ENCODE data around the gene TPPP.

TPPP gene

DNA sequence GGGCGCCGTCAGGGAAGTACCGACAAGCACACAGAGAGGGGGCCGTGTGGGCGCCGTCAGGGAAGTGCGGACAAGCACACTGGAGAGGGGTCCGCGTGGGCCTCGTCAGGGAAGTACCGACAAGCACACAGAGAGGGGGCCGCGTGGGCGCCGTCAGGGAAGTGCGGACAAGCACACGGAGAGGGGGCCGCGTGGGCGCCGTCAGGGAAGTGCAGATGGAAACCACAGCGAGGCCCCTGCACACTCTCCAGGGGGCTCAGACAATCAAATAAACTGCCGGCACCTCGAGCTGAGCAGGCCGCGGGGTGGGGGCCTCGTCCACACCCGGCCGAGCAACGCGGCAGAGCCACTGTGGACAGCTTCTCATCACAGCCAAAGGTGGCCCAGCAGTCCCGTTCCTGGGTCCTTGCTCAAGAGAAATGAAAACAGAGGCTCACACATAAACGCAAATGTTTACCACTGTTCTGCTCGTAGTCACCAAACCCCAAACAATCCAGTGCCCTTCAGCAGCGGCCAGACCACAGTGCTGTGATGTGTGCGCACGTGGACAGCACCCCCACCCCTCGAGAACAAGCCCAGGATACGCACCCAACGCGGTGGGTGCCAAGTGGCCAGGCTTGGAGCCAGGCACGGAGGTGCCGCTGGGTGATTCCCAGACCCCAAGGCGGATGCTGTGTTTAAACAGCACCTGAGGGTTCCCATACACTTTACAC lies 24.7 kb downstream of the TPPP start:
- no peak for DNase-seq (ENCODE audit: insufficient read length, low spot score)
- FAIRE-seq: no peak

DNA sequence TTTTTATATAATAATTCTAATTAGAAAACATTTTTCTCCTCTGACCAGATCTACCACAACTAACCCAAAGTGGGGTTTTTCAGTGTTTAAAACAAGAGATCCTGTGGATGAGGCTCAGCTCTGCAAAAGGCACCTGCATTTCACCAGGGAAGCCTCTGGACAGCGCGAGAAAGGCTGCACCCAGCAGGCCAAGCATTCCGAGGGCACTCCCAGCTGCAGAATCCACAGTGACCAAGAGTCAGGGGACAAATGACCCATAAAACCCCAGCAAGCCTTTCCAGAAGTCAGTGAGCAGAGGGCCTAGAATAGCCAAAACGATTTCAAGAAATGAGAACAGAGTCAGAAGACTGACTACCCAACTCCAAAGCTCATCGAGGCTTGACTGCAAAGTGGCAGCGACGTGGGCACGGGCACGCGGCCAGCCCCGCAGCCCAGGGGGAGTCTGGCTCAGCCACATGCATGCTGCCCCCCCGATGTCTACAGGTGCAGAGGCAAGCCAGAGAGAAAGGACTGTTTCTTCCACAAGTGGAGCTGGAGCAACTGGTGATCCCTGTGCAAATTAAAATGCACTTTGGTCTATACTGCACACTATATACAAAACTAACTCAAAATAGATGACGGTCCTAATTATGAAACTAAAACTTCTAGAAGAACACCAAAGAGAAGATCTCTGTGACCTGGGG lies 26.2 kb downstream of the TPPP start:
- DNase-seq (ENCODE audit: insufficient read length, low spot score) (no peak), FAIRE-seq (no peak)

DNA sequence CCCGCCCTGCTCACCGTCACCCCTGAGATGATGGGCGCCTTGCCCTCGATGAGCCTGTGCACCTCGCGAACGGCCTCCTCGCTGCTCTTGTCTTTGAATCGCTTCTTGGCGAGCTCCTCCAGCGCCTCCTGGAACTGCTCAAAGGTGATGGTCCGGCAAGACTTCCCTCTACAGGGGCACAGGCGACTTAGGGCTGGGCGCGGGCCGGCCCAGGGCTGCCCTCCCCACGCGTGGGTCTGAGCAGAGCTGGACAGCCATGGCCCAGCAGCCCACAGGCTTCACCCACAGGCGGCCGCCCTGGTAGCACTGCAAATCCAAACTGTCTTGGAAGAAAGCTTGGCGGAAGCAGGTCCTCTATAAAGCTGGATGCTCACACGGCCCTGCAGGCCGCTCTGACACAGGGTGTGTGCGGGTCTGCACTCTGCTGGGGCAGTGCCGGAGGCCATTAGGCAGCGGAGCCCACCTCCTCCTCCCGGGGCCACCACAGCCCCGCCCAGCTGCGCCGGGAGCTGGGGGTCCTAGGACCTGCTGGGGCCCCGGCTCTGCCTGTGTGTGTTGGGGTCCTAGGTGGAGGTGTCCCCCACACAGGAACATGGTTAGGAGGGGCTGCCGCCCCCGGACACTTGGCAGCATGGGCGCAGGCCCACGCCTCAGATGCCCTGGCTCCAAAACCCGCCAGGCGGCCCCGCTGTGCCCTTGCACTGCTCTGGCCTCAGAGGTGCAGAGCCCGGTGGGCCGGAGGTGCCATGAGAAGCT lies 27.0 kb downstream of the TPPP start:
- no peak for DNase-seq (ENCODE audit: insufficient read length, low spot score)
- no peak for FAIRE-seq

- no peak for FAIRE-seq
Observed at GRCh38 chr5:665541-665955, 27.6 kb downstream of the TPPP start.

GRCh38 chr5:664994-665360 lies 28.2 kb downstream of the TPPP start:
- FAIRE-seq: no peak
- DNase-seq (ENCODE audit: insufficient read length, low spot score): no peak

More at GRCh38 chr5:665541-665955, 27.6 kb downstream of the TPPP start:
- DNase-seq (ENCODE audit: insufficient read length, low spot score): no peak

GRCh38 chr5:664343-664993 lies 28.7 kb downstream of the TPPP start:
- no peak for FAIRE-seq

GRCh38 chr5:663436-664342 lies 29.5 kb downstream of the TPPP start:
- no peak for DNase-seq (ENCODE audit: insufficient read length, low spot score)
- no peak for FAIRE-seq

More at GRCh38 chr5:664343-664993, 28.7 kb downstream of the TPPP start:
- DNase-seq (ENCODE audit: insufficient read length, low spot score): no peak

DNA sequence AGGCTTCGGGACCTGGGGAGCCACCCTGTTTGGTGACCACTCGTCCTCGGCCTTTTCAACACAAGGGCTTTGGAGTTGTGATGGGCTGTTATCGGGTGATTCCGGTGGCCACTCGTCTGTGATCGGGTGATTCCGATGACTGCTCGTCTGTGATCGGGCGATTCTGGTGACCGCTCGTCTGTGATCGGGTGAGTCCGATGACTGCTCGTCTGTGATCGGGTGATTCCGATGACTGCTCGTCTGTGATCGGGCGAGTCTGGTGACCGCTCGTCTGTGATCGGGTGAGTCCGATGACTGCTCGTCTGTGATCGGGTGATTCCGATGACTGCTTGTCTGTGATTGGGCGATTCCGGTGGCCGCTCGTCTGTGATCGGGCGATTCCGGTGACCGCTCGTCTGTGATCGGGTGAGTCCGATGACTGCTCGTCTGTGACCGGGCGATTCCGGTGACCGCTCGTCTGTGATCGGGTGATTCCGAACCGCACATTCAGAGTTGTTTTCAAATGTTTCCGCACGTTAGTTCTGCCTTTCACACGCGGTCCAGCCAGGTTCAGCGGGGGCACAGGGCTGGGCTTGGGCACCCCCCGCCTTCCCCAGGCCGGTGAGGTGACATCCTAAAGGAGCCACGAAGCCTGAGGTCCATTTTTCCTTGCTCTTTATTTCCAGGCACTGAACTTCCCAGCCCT lies 30.3 kb downstream of the TPPP start:
- DNase-seq (ENCODE audit: insufficient read length, low spot score) (no peak), FAIRE-seq (no peak)

DNA sequence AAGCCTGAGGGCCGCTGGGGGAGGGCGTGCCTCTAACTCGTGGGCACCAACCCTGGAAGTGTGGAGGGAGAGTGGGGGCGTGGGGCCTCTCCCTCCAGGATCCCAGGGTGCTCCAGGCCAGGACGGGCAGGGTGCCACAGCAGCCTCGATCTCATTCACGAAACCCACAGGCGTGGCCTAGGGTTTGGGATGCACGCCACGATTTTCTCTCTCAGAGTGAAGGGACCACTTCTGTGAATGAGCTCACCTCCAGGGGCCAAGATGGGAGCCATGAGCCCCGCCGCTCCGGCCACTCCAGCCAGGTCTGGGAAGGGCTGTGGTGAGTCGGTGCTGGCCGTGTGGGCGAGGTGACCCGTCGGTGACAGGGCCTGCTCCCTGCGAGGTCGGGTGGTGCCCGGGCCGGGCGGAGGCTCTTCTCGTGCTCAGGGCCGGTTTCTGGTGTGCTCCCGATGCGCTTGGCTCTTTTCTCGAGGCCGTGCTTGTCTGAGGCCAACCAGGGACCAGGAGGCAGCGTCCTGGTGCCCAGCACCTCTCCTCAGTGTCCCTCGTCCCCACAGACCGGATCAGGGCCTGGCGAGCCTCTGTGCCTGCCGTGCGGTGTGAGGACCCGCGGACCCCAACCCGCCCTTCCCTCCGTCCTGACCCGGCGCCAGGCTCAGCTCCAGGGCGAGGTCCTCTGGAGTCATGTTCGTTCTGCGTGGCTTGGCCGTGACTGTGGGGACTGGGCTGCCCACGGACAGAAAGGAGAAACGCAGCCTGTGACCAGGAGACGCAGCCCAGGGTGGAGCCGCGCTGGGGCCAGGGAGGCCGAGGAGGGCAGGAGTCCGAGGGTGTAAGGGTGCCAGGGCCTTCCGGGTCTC lies 31.0 kb downstream of the TPPP start:
- no peak for FAIRE-seq
- no peak for DNase-seq (ENCODE audit: insufficient read length, low spot score)

- DNase-seq (ENCODE audit: insufficient read length, low spot score) (no peak), FAIRE-seq (no peak)
Observed at GRCh38 chr5:660491-661030, 32.6 kb downstream of the TPPP start.

DNA sequence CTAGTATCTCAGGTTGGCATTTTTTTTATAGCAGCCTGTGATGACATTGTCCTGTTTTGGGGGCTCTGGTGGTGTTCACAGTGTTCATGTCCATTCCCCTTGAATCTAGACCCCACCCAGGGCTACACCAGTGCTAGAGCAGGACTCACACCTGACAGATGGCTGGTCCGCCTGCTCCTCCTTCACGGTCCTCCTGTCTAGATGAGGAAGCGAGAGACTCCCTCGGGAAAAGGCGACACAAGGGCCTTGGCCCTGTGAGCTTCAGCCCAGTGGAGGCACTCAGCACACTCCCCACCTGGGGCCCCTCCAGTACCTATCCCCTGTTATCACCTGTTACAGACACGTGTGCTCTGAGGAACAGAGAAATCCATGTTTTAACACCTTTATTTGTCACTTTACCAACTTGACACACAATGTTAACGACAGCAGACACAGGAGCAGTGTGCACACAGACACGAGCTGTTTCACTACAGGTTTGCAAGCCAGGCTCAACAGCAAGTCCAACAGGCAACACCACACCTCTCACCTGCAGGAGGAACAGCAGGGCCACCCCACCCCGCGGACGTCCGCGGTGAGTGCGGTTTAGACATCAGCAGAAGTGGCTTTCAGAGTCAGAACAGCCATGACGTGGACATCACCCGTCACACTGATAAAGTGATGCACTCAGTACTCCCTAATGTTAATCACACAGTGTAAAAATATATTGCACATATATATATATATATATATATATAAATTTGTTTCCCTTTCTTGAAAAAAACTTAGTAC lies 33.5 kb downstream of the TPPP start:
- DNase-seq (ENCODE audit: insufficient read length, low spot score) (no peak), FAIRE-seq (no peak)

DNA sequence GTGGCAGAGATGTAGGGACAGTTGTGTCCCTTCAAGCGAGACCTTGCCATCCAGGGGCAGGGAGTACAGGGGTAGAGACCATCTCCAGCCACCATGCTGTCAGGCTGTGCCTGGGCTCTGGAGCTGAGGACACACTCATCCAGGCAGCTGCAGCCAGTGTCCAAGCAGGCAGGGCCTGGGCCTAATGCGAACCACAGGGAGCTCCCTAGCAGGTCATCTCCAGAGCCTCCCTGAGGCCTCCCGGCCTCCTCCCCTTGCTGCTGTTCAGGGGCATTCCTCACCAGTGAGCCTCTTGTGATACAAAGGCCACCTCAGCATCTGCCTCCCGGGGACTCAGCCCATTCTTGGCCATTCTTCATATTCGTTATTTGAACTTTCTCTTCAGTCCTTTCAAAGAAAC lies 35.0 kb downstream of the TPPP start:
- no peak for FAIRE-seq
- no peak for DNase-seq (ENCODE audit: insufficient read length, low spot score)

DNA sequence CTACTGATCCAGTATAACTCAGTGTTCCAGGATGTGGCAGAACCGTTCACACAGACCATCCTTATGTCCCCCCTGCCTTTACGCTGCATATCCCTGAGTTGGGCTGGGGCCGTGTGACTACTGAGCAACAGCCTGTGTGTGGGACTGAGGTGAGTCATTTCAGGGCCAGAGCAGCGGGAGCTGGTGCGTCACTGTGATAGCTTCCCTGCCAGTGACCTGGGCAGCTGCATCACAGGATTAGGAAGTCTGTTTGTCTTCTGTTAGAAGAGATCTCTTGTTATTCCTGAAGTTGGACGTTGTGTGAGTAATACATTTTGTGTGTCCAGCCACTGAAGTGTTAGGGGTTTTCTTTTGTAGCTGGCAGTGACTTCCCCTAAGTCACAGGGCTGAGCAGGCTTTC lies 35.6 kb downstream of the TPPP start:
- FAIRE-seq: no peak
- DNase-seq (ENCODE audit: insufficient read length, low spot score): no peak

- FAIRE-seq (no peak), DNase-seq (ENCODE audit: insufficient read length, low spot score) (no peak)
Observed at GRCh38 chr5:655406-655805, 37.7 kb downstream of the TPPP start.

DNA sequence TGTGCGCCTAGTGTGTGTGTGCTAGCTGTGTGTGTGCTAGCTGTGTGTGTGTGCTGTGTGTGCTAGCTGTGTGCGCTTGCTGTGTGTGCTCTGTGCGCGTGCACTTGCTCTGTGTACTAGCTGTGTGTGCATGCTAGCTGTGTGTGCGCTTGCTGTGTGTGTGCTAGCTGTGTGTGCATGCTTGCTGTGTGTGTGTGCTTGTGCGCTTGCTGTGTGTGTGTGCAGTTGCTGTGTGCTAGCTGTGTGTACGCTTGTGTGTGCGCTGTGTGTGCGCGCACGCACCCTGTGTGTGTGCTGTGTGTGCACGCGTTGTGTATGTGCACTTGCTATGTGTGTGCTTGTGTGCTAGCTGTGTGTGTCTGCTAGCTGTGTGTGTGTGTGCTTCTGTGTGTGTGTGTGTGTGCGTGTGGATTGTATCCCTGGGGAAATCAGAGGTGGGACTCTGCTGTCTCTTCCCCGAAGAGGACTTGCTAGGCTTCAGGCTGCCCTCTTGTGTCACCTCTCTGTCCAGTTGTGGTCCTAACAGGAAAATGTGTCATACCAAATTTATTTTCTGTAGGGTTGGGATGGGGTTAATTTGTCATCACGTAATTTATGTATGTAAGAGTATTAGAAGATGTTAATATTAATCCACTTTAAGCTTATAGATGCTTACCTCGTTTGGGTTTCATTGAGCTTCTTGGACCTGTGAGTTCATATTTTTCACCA lies 38.9 kb downstream of the TPPP start:
- no peak for FAIRE-seq
- DNase-seq (ENCODE audit: insufficient read length, low spot score): no peak

- DNase-seq (ENCODE audit: insufficient read length, low spot score) (no peak), FAIRE-seq (no peak)
Observed at GRCh38 chr5:652773-653350, 40.3 kb downstream of the TPPP start.

- DNase-seq (ENCODE audit: insufficient read length, low spot score) (no peak), FAIRE-seq (no peak)
Observed at GRCh38 chr5:652023-652515, 41.1 kb downstream of the TPPP start.

Measured in GM19239 (cell line).